Left kidney (tissue), 2 donors: ENCODE measurements around the gene AGAP9. TPM values are rescaled to one million over a fixed set of nuclear protein-coding genes. Genes with fewer than 3 reads are reported as not detected.
"Not testable (repeated sequence)": the region's sequence is repeated elsewhere in the genome, so short reads cannot be mapped to it uniquely, and the experiment has no call there.

Source experiments
- DNase-seq: peaks from one replicate; pipeline ENCODE4 v3.0.0-alpha.2; 2013
- polyA plus RNA-seq: library from polyadenylated mRNA; unstranded; fragments of 120-200 nt; gene quantifications from one replicate; pipeline ENCODE4 v1.2.1, GENCODE V29; 2013; ENCODE audit not compliant: insufficient read length

The AGAP9 gene
- polyA plus RNA-seq, 1 donor, result 63.4 TPM

DNA sequence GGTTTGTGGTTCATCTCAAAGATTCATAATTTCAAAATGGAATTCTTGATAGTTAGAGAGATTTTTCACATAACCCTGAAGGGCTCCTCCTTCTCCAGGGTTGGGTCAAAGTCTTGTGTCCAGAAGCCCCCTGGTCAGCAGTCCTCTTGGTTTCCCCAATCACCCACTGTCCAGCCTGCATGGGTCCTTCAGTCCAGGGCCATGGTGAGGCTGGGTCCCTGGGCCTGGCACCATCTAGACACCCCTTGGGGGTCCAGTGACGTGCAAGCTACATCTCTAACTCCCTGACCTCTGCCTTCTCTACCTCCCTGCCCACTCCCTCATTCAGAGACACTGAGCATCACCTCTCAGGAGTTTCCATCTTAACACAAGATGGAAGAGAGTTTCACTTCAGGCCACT, 65.6 kb downstream of the AGAP9 start:
- DNase-seq, result no peak

DNA sequence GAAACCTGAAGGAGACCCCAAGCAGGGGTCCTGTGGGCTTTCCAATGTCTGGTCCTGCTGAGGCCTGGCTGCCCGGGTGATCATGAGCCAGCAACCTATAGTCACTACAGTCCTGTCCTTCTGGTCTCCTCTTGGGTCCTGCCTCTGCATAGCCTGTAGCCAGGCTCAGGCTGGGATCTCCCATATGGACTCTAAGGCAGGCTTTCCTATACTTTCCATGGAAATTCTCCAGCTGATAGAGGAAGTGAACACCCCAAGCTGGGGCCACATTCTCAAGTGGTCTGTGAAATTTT, 66.0 kb downstream of the AGAP9 start:
- DNase-seq, result no peak

DNA sequence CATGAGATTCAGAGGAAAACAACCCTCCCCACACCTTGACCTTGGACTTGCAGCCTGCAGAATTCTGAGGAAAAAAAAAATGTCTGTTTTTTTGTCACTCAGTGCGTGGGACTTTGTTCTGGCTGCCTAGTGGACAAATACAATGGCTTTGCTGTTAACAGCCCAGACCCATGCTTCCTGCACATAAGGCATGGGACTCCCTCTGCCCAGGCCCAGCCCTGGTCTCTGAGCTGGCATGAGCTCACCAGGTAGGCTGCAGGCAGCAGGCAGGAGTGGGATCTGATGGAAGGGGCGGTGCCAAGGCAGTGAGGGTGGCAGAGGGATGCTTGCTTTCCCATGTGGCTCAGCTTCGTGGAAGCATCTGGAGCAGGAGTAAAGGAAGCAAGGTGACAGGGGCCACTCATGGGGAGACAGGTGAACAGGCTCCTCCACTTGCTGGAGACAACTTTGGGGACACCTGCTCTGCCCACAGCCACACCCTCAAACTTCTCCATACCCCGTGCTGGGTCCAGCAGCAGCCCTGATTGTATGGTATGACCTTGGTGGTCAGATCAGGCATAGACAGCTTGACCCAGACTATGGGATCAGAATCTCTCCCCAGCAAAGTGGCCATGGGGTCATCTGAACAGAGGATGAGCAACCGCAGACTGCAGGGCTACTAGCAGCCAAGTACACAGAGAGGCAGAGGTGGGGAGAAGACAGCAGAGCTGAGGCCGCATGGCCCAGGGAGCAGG, 66.5 kb downstream of the AGAP9 start:
- DNase-seq, result no peak

DNA sequence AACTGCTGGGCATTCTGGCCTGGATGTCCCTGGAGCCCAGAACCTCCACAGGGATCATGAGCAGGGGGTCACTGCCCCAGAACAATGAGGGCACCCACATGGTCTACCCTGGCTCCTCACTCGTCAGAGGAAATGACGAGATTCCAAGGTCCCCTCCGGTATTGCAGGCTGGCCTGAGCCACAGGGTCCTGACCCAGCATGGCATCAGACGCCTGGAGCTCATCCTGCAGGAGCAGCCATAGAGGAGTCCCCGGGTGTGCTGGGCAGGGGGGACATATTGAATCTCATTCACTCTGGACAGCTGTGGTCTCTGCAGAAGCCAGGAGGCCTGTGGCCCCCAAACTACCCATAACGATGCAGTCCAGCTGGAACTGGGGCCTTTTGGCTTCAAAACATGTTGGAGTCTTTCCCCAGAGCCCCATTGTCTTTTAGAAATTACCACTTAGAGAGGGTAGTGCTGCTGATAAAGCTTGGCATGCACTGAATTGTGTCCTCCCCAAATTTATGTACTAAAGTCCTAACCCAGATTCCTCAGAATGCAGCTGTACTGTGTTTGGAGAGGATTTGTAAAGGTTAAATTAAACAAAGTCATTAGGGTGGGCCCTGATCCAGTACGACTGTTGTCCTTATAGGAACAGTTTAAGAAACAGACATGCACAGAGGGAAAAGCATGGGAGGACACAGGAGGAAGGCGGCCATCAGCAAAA, 67.2 kb downstream of the AGAP9 start:
- DNase-seq, result no peak

DNA sequence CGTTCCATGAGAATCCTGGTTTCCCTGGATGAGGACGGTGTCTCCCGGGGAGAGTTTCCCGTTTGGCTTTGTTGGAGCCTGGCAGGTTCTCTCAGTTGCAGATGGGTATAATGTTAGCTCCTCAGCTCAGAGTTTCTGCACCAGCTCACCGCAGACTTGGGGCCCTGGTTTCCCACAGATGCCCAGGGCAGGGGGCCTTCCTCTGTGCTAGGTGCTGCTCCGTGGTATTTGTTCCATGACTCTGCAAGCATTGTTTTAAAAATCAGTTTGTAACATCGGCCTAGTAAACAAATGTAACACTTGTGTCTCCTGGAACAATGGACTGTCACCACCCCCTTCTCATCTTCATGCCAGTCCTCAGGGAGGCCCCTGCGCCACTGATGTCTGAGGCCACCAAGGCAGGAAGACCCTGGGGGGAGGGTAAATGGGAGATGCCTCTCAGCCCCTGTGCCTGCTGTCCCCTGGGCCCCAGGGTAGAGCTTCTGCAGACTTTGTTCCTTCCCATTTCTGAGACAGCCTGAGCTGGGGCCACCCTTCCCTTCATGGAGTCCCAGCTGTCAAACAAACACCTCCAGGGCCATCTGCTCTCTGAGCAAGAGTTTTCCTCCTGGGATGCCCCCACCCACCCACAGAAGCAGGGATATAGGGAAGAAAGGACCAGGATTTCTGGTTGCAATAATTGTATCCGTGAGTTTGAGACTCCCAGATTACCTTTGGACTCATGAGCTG, 67.9 kb downstream of the AGAP9 start:
- not testable (repeated sequence) for DNase-seq

DNA sequence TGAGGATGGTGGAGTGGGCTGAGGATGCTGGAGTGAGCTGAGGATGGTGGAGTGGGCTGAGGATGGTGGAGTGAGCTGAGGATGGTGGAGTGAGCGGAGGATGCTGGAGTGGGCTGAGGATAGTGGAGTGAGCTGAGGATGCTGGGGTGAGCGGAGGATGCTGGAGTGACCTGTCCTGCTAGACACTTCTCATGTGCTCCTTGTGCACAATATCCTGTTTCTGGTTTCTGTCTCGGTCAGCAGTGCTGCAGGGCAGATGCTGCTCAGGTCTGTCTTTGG, 68.7 kb downstream of the AGAP9 start:
- no peak for DNase-seq

DNA sequence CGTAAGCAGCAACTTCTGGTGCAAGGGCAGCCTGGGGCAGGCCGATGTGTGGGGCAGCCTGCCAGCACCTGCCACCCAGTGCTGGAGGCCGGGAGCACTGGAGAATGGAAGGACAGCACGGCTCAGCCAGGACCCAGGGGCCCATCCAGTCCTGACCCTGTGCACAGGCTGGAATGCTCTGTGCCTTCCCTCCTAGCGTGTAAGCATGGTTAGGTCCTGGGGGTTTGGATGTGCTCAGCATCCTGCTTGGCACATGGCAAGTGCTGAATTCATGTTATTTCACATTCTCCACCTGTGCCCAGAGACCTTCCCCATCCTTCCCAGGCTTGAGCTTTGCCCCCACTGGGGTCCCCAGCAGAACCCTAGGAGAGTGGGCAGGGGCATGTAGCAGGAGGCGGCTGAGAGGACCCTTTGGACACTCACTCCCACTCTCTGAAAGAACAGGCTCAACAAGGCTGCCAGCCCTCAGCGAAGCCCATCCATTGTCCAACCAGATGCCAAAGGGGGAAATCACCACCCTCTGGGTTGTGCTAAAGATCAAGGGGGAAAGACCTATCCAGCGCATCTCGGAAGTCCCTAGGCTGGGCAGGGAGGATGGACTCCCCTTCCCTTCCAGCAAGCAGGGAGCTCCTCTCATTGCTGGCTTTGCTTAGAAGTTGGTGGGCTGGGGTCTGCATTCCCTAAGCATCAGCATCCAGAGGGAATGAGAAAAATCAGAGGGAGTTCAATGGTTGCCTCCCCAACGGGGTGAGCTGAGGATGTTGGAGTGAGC, 69.2 kb downstream of the AGAP9 start:
- DNase-seq, result no peak

DNA sequence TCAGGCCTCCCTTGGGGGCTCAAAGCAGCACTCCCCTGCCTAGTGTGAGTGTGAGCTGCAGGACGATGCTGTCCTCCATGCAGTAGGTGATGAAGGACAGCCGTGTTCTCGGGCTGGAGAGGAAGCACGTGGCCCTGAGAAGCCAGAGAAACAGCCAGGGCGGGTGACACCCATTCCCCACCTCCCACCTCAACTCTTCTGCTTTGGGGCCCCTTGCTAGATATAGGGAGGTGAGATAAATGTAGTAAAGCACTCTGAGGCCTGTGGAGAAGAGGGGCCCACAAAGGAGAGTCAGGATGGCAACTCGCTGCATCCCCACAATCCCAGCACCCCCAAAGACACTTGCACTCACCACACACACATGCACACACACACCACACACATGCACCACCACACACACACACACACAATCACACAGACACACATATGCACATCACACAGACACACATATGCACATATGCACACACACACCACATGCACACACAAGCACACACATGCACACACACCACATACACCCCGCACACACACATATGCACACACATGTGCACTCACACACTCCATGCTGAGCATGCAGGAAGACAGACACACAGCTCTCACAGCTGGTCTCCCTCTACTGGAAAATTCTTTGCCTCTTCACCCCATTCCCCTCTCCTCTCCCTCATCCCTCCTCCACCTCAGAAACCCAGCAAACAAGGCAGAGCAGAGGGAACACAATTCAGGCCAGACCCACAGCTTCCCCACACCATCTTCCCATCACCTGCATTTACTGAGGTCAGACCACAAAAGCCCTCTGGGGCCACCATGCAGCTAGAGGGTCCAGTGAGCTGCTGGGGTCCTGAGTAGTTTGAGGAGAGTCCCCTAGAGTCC, 70.1 kb downstream of the AGAP9 start:
- DNase-seq, result no peak

DNA sequence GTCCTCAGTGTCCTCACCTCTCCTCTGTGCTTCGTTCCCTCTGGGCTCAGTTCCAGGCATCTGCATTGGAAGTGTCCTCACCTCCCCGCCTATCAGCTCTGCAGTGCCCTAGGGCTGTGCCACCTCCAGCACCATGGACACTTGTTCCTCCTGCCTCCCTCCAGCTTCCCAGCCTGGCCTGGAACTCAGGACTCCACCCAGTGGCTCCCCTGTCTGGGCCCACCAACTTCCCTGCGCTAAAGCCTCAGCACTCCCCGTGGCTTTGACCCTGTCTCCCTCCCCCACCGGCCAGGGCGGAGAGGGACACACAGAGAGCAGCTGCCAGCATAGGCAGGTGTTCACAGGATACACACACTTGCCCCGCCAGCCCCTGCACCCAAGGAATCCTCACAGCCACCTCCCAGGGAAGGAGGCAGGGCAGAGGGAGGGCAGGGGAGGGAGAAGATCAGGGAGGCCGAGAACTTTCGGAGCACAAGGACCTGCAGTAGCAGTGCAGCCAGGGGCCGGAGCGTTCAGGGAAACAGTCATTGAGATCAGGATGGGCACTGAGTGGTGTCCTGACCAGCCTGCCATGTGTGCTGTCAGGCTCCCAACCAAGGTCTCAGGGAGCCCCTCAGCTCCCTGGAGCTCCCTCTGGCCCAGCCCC, 70.8 kb downstream of the AGAP9 start:
- no peak for DNase-seq

DNA sequence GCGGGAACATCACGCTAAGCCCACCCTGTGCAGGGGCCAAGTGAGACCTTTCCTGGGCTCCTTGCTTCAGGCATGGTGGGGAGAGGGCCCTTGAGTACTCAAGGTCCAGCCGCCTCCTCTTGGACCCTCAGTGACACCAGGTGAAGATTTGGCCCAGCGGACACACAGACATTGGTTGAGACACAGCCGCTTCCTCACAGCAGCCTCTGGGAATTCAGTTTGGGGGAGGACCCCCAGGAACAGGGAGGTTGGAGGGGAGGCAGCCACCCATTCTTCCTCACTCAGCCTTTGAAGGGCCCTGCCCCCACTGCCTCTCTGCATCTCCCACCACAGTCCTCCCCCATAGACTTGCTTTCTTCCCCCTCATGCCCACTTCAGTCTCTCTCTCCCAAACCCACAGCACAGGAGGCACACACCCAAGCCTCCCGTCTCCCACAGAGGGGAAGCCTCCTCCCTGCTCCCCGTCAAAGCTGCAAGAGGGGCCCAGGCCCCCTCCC, 71.4 kb downstream of the AGAP9 start:
- no peak for DNase-seq

Other genes with a start within 250 kb of the AGAP9 start
- gene GDF10, start 223.4 kb downstream of the AGAP9 start, polyA plus RNA-seq, result 1.6 TPM
- not detected for gene GDF2, start 201.2 kb downstream of the AGAP9 start, polyA plus RNA-seq
- 0.10 TPM for gene RBP3, start 175.3 kb downstream of the AGAP9 start, polyA plus RNA-seq
- 5.8 TPM for gene ZNF488, start 139.3 kb downstream of the AGAP9 start, polyA plus RNA-seq
- gene ANXA8, start 39.5 kb downstream of the AGAP9 start, polyA plus RNA-seq, result 0.38 TPM
- gene FAM25G, start 31.9 kb downstream of the AGAP9 start, polyA plus RNA-seq, result 0.57 TPM
- gene SYT15B, start 240.0 kb upstream of the AGAP9 start, polyA plus RNA-seq, result 1.1 TPM